ENCODE measurements around the gene IKZF5.

Gene IKZF5

GRCh38 chr10:123008355-123009104 lies at the start of gene IKZF5, which contains the start of gene ACADSB:
Gene IKZF5, minus strand, starts transcription at chr10:123008795. Its CDS starts 10,170 bp downstream, at chr10:122998625.
Gene ACADSB, plus strand, starts transcription at chr10:123009006. Its CDS starts 24 bp downstream, at chr10:123009030.
- DNase-seq = peak; percentile 93

GRCh38 chr10:123057968-123058367 lies 49.4 kb upstream of the IKZF5 start:
- no peak for DNase-seq

- DNase-seq = no peak
These were observed 37.6 kb upstream of the IKZF5 start for GRCh38 chr10:123045961-123046731.

DNA sequence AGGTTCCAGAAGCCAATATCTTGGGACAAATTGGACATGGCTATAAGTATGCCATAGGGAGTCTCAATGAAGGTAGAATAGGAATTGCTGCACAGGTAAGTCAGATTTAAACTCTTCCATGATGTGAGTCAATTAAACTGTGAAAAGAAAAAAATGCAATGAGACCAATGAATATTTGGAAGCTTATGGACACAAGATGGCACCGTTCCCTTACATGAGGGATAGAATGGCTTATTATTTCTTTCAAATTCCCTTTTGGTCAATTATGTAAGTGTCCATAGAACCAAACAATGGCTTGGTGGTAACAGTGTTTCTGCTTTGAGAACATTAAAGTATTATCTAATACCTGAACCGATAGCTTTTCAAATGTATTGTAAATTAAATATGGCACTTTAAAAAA lies 35.8 kb upstream of the IKZF5 start:
- DNase-seq = peak; percentile 3

- peak; percentile 65 for DNase-seq
These were observed 34.9 kb upstream of the IKZF5 start for GRCh38 chr10:123043409-123043925.

DNA sequence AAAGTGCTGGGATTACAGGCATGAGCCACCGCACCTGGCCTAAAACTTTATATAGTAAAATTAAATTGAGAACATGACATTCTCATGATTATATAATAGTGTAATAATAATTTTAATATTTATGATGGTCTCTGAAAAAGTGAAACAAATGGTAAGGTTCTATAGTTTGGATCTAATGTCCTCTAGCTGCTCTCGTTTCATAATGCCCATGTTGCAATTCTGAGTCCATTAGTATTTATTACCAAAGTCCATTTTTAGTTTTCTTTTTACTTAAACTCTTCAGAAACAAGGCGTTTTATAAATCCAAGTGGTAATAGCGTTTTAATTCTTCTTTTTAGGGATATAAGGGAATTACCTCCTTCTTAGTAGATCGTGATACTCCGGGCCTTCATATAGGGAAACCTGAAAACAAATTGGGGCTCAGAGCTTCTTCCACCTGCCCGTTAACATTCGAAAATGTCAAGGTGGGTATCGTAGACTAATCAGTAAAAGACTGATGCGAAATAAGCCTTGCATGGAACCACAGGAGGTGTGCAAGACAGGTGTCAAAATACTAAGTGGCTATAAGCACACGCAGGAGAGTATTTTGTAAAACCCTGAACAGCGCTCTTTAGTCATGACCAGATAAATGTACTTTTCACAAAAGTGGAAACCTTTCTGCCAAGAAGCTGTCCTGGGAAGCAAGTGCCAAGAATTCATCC lies 34.3 kb upstream of the IKZF5 start:
- DNase-seq = no peak

DNA sequence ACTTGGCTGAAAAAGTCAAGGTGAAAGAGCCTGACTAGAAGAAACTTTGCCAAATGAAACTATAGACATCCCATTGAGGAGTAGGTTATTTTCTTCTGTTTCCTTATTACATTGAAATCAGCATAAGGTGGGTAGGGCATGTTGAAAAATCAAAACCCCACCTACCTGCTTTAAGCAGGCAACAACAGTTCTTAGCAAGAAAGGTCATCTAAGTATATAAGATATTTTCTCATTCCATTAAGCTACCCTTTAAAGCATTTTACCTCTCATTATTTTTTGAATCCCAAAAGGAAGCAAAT lies 31.0 kb upstream of the IKZF5 start:
- DNase-seq = no peak

- DNase-seq = no peak
These were observed 30.4 kb upstream of the IKZF5 start for GRCh38 chr10:123038782-123039631.

DNA sequence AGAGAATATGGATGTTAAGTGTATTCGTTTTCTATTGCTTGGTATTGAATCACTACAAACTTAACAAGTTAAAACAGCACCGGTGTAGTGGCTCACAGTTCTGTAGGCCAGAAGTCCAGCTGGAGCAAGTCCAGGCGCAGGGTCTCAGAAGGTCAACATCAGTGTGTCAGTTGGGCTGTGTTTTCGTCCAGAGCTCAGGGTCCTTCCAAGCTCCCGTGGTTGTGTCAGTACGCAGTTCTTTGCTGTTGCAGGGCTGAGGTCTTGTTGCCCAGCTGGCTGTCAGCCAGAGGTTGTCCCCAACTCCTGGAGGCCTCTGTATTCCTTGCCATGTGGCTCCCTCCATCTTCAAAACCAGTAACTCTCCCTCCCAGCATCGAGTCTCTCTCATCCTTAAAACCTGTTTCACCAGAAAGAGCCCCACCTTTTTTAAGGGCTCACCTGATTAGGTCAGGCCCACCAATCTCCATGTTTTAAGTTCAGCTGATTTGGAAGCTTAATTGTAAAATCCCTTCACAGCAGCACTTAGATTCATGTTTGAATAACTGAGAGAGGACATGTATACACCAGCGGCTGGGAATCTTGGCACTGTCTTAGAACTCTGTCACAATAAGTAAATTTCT lies 27.0 kb upstream of the IKZF5 start:
- no peak for DNase-seq

- DNase-seq = no peak
These were observed 25.7 kb upstream of the IKZF5 start for GRCh38 chr10:123034332-123034731.

- DNase-seq = no peak
These were observed 22.5 kb upstream of the IKZF5 start for GRCh38 chr10:123031124-123031523.

GRCh38 chr10:123027861-123028260 lies 19.3 kb upstream of the IKZF5 start:
- no peak for DNase-seq

- DNase-seq = no peak
These were observed 17.7 kb upstream of the IKZF5 start for GRCh38 chr10:123026302-123026701.

- no peak for DNase-seq
These were observed 15.9 kb upstream of the IKZF5 start for GRCh38 chr10:123024540-123024939.

DNA sequence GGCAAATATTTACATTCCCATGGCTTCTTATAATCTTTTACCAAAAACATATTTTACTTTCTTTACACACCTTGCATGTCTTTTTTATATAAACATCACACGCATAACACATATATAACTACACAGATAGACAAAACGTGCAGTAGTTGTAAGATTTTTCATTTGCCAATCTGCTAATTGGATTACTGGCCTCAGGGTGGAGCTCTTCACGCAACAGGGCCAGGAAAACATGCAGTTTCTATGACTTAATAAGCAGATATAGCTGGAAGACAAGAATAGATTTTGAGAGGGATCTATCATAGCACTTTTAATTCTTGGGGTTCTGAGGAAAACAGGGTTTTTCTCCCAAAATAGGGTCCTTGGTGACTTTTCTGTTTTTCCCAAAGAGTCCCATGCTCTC lies 12.9 kb upstream of the IKZF5 start:
- no peak for DNase-seq

DNA sequence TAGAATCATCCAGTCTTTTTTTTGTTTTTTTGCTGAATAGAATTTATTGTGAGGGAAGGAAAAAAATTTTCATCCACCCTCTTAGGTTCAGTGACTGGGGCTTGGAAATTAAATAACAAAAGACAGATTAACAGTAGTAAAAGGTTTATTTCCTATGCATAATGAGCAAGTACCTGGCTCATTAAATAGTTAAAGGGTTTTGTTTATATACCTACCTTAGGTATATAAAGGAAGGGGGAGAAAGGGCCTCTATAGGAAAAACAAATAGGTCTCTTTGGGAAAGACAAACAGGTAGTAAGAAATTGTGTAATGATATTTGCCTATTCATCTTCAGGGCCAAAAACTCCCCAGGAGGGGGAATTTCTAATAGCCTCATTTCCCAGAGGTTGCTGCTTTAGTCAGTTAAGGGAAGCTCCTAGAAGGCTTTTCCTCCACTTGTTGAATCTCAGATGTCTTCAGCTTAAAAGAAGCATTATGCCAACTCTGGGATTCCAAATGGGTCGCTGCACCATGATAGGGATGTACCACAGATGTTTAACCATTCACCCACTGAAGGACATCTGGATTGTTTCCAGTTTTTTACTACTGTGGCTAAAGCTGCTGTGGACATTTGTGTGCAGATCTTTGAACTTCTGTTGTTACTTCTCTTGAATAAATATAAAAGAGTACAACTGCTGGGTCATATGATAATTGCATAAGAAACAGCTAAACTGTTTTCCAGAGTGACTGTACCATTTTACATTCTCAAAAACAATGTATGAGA lies 11.5 kb upstream of the IKZF5 start:
- DNase-seq = no peak

GRCh38 chr10:123019264-123019663 lies 10.7 kb upstream of the IKZF5 start:
- no peak for DNase-seq

DNA sequence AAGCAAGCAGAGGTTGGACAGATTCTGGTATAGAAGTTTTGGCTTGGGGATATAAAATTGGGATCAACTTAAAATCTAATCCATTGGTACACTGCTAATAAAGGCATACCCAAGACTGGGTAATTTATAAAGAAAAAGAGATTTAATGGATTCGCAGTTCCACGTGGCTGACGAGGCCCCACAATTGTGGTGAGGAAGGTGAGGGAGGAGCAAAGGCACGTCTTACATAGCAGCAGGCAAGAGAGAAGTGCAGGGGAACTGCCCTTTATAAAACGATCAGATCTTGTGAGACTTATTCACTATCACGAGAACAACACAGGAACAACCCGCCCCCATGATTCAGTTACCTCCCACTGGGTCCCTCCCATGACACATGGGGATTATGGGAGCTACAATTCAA lies 9.9 kb upstream of the IKZF5 start:
- DNase-seq = no peak

GRCh38 chr10:123017421-123018165 lies 9.0 kb upstream of the IKZF5 start:
- no peak for DNase-seq

DNA sequence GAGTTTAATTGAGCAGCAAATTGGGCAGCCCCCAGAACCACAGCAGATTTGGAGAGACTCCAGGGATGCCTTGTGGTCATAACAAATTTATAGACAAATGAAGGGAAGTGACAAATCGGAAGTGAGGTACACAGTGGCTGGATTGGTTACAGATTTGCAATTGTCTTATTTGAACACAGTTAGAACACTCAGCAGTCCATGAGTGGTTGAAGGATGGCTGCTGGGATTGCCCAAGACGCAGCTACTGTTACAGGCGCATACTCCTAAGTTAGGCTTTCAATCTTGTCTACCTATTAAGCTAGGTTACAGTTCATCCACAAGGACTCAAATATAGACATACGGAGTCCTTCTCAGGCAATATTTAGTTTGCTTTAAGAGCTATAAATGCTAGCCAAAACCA lies 7.6 kb upstream of the IKZF5 start:
- no peak for DNase-seq

GRCh38 chr10:123014772-123015171 lies 6.2 kb upstream of the IKZF5 start:
- DNase-seq = no peak

All from NCI-H1092 treated with DMSO at 0.1 percent for 48 hours (cell line).